ENCODE measurements around the gene IQSEC1.

- no peak; the same call in 1 of the 2 replicates for TF ChIP-seq POLR2A (IDR thresholded peaks at IDR 0.05; ENCODE audit: low read depth, low read length)
- TF ChIP-seq POLR2AphosphoS5 (IDR thresholded peaks at IDR 0.05; ENCODE audit: low read depth, low read length) = no peak
Measured at GRCh38 chr3:13016083-13016720, 57.0 kb downstream of the IQSEC1 start.

Data from GM12892 (cell line).